ENCODE measurements around the gene TSTD2. TPM values are rescaled to one million over a fixed set of nuclear protein-coding genes. Genes with fewer than 3 reads are reported as not detected.

TSTD2 gene
- total RNA-seq, 1 donor from 2014 or later = 21.6 TPM

DNA sequence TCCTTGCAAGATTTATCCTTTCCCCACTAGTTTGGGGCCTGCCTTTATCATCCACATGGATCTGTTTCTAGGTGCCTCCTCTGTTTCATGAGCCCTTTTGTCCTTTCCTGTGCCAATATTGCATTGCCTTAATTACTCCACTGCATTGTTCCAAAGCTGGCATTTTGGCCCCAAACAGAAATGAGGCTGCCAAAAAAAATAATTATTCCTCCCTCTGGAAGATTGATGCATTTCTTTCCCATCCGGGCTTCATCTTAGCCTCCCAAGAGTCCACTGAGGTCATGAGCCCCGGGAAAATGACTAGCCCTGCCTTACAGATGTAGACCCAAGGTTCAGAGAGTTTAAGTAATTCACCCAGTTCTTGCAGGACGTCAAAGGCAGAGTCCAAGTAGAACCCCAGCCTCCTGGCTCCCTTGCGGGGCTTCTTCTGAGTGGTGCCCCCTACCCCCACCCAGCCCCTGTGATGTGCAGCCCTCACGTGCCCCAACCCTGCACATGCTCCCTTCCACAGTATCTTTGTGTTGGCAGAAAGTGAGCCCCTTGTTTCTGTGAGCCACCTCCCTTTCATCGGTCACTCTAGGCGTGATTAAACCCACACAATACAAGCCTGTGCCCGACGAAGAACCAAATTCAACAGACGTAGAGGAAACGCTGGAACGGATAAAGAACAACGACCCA is 69.6 kb downstream of the TSTD2 start:
- no peak for DNase-seq (ENCODE audit: low spot score)

- no peak for DNase-seq (ENCODE audit: low spot score)
Observed at GRCh38 chr9:97562542-97562941, 70.6 kb downstream of the TSTD2 start.

GRCh38 chr9:97561501-97561900 is 71.7 kb downstream of the TSTD2 start:
- no peak for DNase-seq (ENCODE audit: low spot score)

GRCh38 chr9:97560851-97561250 is 72.3 kb downstream of the TSTD2 start:
- no peak for DNase-seq (ENCODE audit: low spot score)

- no peak for DNase-seq (ENCODE audit: low spot score)
Observed at GRCh38 chr9:97560154-97560553, 73.0 kb downstream of the TSTD2 start.

- DNase-seq (ENCODE audit: low spot score) = no peak
Observed at GRCh38 chr9:97559111-97559514, 74.1 kb downstream of the TSTD2 start.

DNA sequence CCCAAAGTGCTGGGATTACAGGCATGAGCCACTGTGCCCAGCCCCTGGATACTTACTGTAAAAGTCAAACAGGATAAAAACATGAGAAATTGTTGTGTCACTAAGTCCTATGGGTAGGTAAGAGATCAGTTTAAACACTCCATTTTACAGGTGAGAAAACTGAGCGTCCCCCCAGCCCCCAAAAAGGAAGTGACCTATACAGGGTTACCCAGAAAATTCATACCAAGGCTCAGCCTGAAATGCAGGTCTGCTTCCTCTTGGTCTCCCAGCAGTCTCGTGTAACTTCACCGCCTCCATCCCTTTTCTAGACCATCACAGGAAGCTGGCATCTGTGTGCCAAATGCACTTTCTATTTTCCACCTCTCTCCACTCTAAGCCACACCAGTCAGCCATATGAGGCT is 74.5 kb downstream of the TSTD2 start:
- DNase-seq (ENCODE audit: low spot score) = no peak

DNA sequence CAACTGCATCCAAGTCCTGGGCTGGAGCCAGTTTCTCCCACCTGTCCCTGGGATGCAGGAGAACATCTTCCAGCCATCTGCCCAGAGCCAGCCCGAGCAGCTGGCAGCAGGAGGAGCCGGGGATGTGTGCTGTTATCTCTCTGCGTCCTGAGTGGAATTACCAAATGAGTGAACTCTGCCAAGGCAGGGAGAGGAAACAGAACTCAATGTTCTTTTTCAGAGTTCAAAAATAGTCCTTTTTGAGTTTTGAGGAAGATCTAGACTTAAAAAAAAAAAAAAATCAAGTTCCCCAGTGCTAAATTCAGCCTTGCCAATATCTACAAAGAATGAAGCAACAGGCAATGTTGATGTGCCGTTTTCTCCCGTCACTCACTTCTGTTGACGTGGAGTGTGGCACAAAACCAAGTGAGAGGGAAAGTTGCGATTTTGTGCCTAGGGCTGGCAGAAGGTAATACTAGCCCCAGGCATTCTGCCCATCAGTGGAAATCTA is 75.5 kb downstream of the TSTD2 start:
- peak; percentile 54 for DNase-seq (ENCODE audit: low spot score)

- DNase-seq (ENCODE audit: low spot score) = no peak
Observed at GRCh38 chr9:97556721-97557605, 76.2 kb downstream of the TSTD2 start.

GRCh38 chr9:97556036-97556720 is 77.0 kb downstream of the TSTD2 start:
- no peak for DNase-seq (ENCODE audit: low spot score)

DNA sequence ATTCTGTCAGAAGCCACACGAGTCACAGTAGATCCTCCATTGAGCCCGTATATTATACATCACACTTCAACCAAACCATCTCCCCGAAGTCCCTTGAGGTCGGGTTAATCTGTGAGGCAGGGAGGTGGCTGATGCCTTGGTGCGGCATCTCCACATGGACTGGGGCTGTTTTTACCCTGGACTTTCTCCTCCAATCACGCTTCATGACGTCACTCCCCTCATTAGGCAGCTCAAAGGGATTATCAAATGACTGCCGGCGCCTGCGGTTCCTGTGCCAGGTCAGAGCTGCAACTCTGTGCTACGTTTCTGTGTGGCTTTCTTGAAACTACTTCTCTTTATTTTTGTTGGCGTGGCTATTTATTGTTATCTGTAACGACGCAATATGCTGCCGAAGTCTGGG is 78.0 kb downstream of the TSTD2 start:
- DNase-seq (ENCODE audit: low spot score) = no peak

GRCh38 chr9:97554566-97555075 is 78.5 kb downstream of the TSTD2 start:
- no peak for DNase-seq (ENCODE audit: low spot score)

GRCh38 chr9:97553841-97554240 is 79.3 kb downstream of the TSTD2 start:
- DNase-seq (ENCODE audit: low spot score) = no peak

- no peak for DNase-seq (ENCODE audit: low spot score)
Observed at GRCh38 chr9:97553141-97553540, 80.0 kb downstream of the TSTD2 start.

DNA sequence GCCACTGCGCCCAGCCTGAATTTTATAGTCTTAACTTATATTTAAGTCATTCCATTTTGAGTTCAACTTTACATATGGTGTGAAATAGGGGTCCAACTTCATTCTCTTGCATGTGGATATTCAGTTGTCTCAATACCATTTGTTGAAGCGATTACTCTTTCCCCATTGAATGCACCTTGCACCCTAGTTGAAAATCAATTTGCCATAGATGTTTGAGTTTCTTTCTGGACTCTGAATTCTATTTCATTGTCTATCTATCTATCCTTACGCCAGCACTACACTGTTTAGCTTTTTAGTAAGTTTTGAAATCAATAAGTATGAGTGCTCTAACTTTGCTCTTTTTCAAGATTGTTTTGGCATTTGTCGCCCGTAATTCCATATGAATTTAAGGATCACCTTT is 81.9 kb downstream of the TSTD2 start:
- DNase-seq (ENCODE audit: low spot score) = no peak

- DNase-seq (ENCODE audit: low spot score) = no peak
Observed at GRCh38 chr9:97550386-97550785, 82.8 kb downstream of the TSTD2 start.

Other genes starting within 250 kb of the TSTD2 start
- gene TDRD7, start 221.3 kb downstream of the TSTD2 start, total RNA-seq = 25.7 TPM
- 11.4 TPM for gene TMOD1, start 131.7 kb downstream of the TSTD2 start, total RNA-seq
- gene NCBP1, start 453 bp upstream of the TSTD2 start, total RNA-seq = 23.9 TPM
- gene XPA, start 64.0 kb upstream of the TSTD2 start, total RNA-seq = 13.5 TPM
- gene FOXE1, start 219.9 kb upstream of the TSTD2 start, total RNA-seq = not detected

Measured in mucosa of gallbladder (tissue), 1 donor.